NCI-H2171 treated with DMSO at 0.1 percent for 48 hours (cell line): Measurements from ENCODE around the gene TSNAXIP1.

Source experiments
- DNase-seq: peaks from one replicate; lab custom pipeline; 2025; lab: John Stamatoyannopoulos, UW

Gene TSNAXIP1

DNA sequence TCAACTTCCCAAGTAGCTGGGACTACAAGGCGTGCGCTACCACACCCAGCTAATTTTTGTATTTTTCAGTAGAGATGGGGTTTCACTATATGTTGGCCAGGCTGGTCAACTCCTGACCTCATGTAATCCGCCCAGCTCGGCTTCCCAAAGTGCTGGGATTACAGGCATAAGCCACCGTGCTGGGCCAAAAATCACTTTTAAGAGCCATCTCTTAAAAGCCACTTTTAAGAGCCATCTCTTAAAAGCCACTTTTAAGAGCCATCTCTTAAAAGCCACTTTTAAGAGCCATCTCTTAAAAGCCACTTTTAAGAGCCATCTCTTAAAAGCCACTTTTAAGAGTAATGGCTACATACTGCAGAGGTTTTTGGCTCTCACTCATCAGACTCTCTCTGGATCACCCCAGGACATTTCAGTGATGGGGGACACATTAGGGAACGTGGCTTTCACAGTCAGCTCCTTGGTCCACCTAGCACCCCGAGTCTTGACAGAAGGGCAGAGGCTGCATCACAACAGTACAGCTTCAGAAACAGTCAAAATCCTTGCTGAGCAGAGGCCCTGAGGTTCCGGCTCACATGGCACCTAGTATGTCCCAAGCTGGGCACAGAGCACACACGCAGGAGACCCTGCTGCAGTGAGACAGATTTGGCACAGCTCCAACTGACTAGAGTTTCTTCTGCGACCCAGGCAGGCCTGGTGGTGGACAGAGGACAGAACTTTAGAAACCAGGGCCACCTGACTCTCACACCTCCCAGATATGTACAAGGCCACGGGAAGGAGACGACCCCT is 23.9 kb upstream of the TSNAXIP1 start:
- DNase-seq = no peak

DNA sequence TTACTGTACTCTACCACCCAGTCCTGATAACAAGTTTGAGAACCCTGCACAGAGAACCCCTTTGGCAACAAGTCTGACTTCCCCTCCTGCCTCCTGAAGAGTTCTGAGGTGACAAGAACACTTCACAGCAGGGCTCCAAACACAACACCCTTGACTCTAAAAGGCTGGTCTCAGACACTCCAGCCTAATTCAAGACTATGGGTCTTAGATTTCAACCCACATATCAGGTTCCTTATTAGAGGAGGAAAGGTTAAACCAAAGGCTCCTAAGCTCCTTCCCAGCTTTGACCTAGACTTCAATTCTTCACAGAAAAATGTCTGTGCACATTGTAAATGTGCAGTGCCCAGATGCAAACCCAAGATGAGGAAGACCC is 23.4 kb upstream of the TSNAXIP1 start:
- DNase-seq = no peak

DNA sequence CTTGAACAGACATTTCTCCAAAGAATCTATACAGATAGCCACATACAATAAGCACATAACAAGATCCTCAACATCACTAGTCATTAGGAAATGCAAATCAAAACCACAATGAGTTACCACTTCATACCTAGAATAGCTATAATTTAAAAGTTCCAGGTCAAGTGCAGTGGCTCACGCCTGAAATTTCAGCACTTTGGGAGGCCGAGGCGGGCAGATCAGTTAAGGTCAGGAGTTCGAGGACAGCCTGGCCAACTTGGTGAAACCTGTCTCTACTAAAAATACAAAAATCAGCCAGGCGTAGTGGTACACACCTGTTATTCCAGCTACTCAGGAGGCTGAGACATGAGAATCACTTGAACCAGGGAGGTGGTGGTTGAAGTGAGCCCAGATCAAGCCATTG is 20.2 kb upstream of the TSNAXIP1 start:
- DNase-seq = no peak

DNA sequence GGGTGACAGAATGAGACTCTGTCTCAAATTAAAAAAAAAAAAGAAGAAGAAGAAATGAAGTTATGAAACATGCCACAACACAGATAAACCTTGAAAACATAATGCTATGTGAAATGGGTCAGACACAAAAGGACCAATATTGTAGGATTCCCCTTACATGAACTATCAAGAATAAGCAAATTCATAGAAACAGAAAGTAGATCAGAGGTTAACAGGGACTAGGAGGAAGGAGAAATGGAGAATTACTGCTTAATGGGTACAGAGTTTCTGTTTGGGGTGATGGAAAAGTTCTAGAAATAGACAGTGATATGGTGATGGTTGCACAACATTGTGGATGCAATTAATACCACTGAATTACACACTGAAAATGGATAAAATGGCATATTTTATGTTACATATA is 16.6 kb upstream of the TSNAXIP1 start:
- DNase-seq = no peak

DNA sequence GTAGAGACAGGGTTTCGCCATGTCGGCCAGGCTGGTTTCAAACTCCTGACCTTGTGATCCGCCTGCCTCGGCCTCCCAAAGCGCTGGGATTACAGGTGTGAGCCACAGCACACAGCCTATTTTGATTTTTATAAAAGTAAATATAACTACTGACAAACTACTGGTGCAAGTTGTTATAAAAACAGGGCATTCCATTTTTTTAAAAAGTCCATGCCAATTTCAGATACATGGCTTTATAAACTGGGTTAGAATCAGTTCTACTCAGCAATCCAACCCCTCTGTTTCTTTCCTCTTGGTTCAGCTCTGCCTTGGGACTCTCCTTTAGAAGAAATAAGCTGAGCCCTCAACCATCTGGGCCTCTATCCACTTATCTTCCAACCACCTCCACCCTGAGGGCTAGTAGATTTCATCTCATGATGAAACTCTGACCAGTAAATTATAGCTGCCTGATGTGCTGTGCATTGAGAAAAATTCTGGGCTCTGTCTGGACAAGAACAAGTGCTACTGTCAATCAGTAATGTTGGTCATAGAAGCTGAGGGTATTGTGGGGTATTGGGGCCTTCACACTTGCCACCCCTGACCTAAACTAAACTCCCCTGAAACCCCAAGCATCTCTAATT is 10.5 kb upstream of the TSNAXIP1 start:
- DNase-seq = no peak

DNA sequence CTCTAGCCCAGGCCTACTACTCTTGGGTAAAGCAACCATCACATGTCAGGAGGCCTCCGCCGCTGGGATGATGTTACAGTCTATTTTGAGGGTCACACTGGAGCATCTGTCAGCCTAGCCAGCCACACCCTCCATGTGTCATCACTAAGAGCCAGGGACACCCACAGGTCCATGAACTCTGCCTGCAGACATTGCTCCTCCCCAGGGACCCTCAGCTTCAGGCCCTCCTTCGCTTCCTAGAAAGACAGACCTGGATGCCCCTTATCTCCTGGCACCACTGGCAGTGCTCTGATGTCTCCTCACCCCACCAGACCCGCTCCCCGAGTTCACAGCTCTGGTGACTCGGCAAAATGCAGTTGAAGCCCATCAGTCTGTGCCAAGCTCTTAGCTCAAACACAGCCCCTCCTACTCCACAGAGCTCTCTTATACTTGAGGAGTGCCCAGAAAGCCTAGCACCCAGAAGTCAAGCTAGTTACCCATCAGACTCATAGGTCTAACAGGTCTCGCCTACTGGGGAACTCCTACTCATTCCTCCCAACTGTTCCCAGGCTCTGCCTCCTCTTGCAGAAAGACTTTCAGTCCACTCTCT is 6.3 kb upstream of the TSNAXIP1 start:
- peak; percentile 19 for DNase-seq

DNA sequence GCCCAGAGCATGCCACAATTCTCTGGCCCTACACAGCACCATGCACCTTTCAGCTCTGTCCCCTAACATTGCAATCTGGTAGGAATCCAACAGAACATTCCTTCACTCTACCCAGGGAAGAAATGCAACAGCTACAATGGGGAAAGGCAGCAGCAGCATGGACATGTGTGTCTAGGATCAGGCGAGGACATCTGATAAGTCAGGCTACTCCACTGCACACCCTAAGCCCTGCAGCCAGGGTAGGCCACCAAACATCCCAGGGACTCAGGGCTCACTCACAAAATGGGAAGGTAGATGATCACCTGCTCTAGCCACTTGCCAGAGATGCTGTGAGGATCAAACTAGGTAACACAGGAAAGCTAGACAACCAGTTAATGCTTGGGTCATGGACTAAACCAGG is 5.4 kb upstream of the TSNAXIP1 start:
- DNase-seq = no peak

DNA sequence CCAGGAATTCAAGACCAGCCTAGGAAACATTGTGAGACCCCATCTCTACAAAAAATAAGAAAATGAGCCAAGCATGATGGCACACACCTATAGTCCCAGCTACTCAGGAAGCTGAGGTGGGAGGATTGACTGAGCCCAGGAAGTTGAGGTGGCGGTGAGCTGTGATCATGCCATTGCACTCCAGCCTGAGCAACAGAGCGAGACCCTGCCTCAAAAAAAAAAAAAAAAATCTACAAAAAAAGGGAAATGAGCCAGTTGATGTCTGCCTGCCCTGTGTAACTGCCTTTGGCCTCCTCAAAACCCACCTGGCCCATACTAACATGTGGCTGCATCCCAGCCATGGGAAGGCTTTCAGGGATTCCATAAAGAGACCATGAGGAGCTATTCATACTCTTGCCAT is 4.8 kb upstream of the TSNAXIP1 start:
- DNase-seq = no peak

DNA sequence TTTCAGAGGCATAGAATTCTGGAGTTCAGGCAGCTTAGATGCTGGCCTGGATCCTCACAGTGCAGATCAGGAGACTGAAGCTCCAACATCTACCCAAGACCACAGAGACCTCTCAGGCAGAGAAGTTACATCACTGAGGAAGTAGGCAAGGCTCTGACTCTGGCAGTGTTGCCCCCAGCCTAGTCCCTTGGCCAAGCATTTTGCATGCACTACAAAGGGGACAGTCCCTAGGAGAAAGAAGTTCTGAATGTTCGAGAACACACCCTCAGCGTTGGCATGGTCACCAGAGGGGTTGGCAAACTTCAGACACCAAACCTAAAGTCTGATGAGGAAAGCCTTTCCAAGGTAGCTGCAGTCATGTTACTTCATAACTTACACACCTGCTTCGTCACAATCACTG is 2.8 kb upstream of the TSNAXIP1 start:
- no peak for DNase-seq

DNA sequence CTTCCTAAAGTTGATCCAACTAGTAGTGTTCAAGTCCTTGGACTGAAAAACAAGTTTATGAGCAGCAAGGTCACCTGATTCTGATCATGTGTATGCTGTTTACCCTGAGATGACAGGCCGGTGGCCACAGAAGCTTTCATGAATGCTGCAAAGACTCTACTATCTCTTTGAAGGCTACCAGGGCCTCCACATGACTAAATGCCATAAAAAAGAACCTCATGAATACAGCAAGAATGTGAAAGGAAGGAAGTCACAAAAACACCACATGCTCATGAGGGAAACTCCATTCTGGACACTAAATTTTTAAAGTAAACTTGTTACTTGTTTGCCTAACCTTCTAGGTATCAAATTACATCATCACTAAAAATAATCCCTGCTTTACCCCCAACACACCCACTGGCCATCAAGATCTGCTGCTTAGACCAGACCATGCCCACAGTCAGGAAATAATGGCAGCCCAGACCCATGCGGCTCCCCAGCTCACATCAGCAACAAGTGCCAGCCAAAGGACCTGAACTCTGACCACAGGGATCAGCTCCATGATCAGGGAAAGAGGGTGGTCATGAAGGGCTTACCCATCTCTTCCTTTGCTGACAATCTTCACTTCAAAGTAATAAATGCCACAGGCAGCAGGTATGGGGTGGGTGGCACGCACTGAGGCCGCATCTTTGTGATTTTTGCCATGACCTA is 1.7 kb upstream of the TSNAXIP1 start:
- DNase-seq = no peak

DNA sequence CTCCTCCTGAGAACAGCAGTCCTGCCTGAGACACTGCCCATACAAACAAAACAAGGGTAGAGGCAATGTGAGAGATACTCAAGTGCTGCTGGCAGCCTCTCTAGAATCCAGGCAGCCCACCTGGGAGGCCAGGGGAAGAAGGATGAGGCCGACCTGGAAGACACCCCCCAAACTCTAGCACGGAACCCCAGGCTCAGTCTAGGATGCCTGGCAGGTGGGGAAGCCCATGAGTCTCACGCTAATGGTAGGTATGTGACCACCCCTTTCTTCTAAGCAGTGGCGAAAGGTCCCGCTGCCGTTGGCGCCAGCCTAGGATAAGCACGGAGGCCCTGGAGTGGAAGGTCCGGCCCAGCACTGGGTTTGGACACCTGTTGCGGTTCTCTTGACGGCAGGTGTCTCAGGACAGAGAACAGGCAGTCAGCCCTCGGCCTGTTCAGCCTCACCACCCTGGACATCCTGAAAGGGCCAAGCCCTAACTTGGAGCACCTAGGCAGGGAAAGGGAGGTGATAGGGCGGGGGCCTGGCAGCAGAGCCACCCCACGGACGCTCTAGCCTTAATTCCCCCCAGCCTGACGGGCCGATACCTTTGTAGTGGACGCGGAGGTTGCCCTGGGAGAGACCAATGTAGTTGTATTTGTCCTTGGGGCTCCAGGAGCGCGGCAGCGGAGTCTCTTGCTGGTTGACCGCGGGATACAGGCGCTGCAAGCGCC is 816 bp upstream of the TSNAXIP1 start:
- DNase-seq = no peak

DNA sequence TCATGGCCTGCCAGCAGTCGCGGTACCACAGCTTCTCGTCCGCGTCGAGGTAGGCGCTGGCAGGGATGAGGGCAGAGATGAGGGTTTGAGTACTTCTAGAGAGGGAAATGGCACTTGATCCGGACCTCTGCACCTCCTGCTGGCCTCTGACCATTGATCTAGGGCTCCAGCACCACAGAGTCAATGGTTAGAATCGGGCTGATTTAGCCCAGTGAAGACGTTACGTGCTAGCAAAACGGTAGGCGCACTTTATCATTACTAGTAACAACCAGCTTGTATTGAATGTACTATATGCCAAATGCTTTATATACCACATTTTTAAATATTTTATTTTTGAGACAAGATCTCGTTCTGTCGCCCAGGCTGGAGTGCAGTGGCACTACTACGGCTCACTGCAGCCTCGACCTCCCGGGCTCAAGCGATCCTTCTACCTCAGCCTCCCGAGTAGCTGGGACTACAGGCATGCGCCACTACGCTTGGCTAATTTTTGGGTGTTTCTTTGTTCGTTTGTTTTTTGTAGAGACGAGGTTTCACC is 526 bp downstream of the TSNAXIP1 start:
- DNase-seq = no peak

DNA sequence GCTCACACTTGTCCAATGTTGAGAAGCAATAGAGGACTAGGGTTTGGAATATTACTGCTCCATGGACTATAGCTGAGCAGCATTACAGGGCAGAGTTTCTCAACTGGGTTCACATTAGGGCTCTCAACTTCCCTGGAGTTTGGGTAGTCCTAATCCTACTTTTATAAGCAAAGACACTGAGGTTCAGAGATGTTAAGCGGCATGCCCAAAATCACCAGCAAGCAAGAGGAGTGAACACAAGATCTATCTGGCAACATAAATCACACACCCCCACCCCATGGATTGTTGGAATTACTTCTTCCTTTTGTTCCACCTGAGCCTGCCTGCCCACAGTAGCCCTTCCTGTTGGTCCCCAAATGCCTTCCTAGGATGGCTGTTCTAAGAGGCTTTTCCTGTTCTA is 5.2 kb downstream of the TSNAXIP1 start:
- DNase-seq = no peak

DNA sequence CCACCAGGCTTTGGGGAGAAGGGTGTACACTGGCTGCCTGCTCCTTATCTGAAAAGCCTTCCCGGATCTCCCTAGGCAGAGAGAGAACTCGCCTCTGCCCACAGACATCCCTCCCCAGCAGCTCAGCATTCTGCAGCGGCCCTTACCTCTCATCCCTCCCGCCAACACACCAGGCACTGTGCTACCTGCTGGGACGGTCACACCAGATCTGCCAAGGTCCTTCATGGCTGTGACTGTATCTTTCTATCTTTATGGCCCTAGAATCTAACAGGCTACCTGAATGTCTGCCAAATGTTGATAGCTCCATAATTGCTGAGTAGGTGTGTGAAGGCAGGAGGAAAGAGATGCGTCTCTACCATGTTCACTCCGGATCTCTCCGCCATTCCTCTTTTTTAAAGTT is 7.9 kb downstream of the TSNAXIP1 start:
- no peak for DNase-seq

DNA sequence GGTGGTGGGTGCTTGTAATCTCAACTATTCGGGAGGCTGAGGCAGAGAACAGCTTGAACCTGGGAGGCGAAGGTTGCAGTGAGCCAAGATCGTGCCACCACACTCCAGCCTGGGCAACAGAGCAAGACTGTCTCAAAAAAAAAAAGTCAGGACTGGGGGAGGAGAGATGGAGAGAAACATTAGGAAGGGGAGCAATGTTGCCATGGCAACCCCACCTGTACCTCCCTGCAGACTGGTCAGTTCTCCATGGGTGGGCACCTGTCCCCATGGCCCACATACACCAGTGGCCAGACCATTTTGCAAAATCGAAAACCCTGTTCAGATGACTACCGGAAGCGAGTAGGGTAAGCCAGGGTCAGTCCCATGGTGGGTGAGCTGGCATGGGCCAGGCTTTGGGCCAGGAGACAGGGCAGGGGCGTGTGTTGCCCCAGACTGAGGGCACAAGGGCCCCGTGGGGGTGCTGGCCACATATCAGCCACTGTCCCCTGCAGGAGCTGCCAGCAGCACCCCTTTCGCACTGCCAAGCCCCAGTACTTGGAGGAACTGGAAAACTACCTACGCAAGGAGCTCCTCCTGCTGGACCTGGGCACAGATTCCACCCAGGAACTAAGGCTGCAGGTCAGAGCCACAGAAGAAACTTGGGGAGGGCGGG is 14.0 kb downstream of the TSNAXIP1 start:
- no peak for DNase-seq

DNA sequence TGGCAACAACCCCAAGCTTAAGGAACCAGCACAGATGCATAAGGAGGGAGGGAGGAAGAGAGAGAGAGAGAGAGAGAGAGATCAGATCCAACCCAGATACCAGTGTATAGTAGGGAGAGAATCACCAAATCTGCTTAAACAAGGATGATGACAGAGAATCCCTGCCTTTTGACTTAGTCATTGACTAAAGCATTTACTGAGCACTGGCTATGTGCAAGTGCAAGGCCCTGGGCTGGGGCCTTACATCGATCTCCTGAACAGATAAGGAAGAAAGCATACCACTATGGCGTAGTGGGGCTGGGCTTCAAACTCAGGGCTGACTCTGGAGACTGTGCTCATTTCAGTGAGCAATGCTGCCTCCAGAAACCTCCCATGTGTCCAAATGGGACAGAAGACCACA is 15.8 kb downstream of the TSNAXIP1 start:
- no peak for DNase-seq

DNA sequence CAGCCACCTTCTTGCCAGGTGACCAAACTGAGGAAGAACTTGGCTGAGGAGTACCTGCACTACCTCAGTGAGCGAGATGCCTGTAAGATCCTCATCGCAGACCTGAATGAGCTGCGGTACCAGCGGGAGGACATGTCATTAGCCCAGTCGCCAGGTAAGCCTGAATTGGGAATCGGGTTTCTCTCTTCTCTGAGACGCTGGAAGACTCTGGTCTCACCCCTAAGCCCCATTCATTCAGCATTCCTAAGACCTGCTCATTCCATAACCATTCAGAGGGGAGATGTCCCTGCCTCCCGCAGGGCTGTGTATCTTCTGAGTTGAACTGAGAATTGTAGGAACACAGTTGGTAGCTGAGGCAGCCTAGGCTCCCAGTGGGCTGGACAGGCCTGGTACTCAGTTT is 18.4 kb downstream of the TSNAXIP1 start:
- DNase-seq = no peak

DNA sequence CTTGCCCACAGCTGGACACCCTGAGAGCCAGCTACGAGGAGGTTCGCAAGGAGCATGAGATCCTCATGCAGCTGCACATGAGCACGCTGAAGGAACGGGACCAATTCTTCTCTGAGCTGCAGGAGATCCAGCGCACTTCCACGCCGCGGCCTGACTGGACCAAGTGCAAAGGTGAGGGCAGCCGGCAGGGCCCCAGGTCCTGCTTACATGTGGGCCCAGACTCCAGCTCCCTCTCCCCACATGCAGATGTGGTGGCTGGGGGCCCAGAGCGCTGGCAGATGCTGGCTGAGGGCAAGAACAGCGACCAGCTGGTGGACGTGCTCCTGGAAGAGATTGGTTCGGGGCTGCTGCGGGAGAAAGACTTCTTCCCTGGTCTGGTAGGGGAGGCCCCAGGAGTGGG is 19.2 kb downstream of the TSNAXIP1 start:
- DNase-seq = no peak

DNA sequence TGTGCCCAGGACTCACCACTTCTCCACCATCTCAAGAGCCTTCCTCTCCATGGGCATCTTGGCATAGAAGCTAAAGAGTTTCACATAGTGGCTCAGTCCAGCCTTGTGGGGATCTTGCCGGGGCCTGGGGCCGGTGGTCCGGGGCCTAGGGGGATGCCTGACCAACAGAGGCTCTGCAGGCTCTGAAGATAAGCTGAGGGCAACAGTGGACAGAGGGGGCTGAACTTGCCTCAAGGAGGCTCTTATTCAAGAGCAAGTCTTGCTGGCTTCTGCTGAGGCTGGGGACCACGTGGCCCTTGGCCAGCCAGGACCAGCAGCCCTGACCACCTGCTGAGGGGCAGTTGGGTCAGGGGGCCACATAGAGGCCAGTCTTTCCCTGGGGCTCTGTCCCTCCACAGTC is 22.0 kb downstream of the TSNAXIP1 start:
- DNase-seq = no peak

DNA sequence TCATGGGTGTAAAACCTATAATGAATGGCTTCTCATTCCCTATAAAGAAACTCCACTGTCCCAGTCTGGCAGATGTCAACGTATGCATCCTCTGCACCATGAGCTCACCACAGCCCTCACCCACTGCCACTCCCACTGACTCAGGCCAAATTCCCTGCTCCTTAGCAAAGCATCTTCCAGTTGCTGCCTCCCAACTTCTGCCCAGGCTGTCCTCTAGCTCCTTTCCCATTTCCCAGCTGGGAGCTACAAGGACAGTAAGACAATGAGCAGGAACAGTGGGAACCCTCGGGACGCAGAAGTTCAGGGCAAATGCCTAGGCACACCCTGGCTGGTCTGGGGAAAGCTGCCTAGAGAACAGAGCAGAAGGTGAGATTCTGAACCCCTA is 26.3 kb downstream of the TSNAXIP1 start:
- DNase-seq = no peak

DNA sequence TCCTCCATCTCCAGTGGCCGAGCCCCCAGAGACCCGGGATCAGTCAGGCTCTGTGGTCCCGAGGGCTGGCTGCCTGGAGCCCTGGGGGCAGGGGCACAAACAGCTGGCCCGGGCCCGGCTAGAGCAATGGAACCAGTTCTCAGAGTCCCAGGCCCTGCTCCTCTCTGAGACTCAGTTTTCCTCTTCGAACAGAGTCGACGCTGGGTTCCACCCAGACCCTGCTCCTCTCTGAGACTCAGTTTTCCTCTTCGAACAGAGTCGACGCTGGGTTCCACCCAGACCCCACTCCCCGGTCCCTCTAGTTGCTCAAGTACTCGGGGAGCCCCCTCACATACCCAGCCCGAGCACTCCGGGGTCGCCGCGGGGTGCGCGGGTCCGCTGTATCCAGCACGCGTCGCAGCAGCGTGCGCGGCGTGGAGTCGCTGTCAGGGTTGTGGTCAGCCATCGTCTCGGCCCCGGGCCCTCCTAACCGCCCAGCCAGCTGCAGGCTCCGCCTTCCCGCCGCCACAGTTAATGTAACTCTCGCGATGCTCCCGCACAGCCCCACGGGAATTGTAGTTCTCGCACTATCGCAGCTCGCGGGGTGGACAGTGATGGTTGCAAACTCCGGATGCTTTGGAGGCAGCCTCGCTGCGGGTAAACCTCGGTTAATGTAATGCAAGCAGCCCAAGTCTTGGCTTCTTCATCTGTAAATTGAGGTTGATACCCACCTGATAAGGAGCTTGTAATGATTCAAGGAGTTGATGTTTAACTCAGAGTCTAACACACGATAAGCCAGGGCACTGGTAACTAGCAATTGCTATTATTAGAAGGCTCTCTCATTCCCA is 26.9 kb downstream of the TSNAXIP1 start:
- DNase-seq = peak; percentile 88
